ENCODE measurements around the gene FILIP1L. TPM values are rescaled to one million over a fixed set of nuclear protein-coding genes. Genes with fewer than 3 reads are reported as not detected.
"Not testable (repeated sequence)": the region's sequence is repeated elsewhere in the genome, so short reads cannot be mapped to it uniquely, and the experiment has no call there.

Gene FILIP1L
- total RNA-seq, 1 donor from 2014 or later, result 21.6 TPM

GRCh38 chr3:100099621-100100020 is 14.7 kb downstream of the FILIP1L start:
- no peak for DNase-seq (ENCODE audit: low read depth, low spot score)

GRCh38 chr3:100098784-100099070 is 15.6 kb downstream of the FILIP1L start:
- no peak for DNase-seq (ENCODE audit: low read depth, low spot score)

GRCh38 chr3:100097919-100098783 is 16.1 kb downstream of the FILIP1L start:
- no peak for DNase-seq (ENCODE audit: low read depth, low spot score)

GRCh38 chr3:100096866-100097265 is 17.4 kb downstream of the FILIP1L start:
- DNase-seq (ENCODE audit: low read depth, low spot score), result no peak

GRCh38 chr3:100096286-100096685 is 18.0 kb downstream of the FILIP1L start:
- not testable (repeated sequence) for DNase-seq (ENCODE audit: low read depth, low spot score)

- no peak for DNase-seq (ENCODE audit: low read depth, low spot score)
These were observed 20.5 kb downstream of the FILIP1L start for GRCh38 chr3:100093831-100094230.

GRCh38 chr3:100090669-100091005 is 23.7 kb downstream of the FILIP1L start:
- DNase-seq (ENCODE audit: low read depth, low spot score), result no peak

GRCh38 chr3:100089812-100090668 is 24.3 kb downstream of the FILIP1L start:
- DNase-seq (ENCODE audit: low read depth, low spot score), result no peak

- DNase-seq (ENCODE audit: low read depth, low spot score), result no peak
These were observed 25.4 kb downstream of the FILIP1L start for GRCh38 chr3:100088735-100089368.

GRCh38 chr3:100087198-100087597 is 27.1 kb downstream of the FILIP1L start:
- no peak for DNase-seq (ENCODE audit: low read depth, low spot score)

GRCh38 chr3:100086401-100086800 is 27.9 kb downstream of the FILIP1L start:
- DNase-seq (ENCODE audit: low read depth, low spot score), result no peak

- DNase-seq (ENCODE audit: low read depth, low spot score), result no peak
These were observed 30.0 kb downstream of the FILIP1L start for GRCh38 chr3:100084100-100084806.

GRCh38 chr3:100083209-100083608 is 31.1 kb downstream of the FILIP1L start:
- DNase-seq (ENCODE audit: low read depth, low spot score), result no peak

- no peak for DNase-seq (ENCODE audit: low read depth, low spot score)
These were observed 31.6 kb downstream of the FILIP1L start for GRCh38 chr3:100082714-100083113.

GRCh38 chr3:100081986-100082692 is 32.2 kb downstream of the FILIP1L start:
- DNase-seq (ENCODE audit: low read depth, low spot score), result no peak

GRCh38 chr3:100081311-100081710 is 33.0 kb downstream of the FILIP1L start:
- DNase-seq (ENCODE audit: low read depth, low spot score), result no peak

GRCh38 chr3:100080573-100080972 is 33.7 kb downstream of the FILIP1L start:
- no peak for DNase-seq (ENCODE audit: low read depth, low spot score)

- no peak for DNase-seq (ENCODE audit: low read depth, low spot score)
These were observed 35.0 kb downstream of the FILIP1L start for GRCh38 chr3:100079328-100079727.

GRCh38 chr3:100076731-100077529 is 37.4 kb downstream of the FILIP1L start:
- DNase-seq (ENCODE audit: low read depth, low spot score), result no peak

Measured in pulmonary artery endothelial cell (primary cell).